Body of pancreas (tissue), 4 donors: ENCODE data around the gene COX19.

Experiments
- CTCF ChIP-seq, 7 experiments: fragments of 450-650 bp in 4 of 7; fragments of 200-600 bp in 3 of 7; sonication (generic) in 3 of 7; IDR thresholded peaks; one replicate each; pipeline ENCODE4 v1.5.1; 2016 to 2019; ENCODE audit warnings: antibody characterized with exemption in 7 of 7
- POLR2A ChIP-seq, 3 donors: fragments of 450-650 bp; IDR thresholded peaks; one replicate each; pipeline ENCODE4 v1.6.1; 2016; ENCODE audit warnings: antibody characterized with exemption in 3 of 3, mild to moderate bottlenecking in 2 of 3

GRCh38 chr7:922334-923107, 52.8 kb downstream of the COX19 start:
- TF ChIP-seq CTCF (IDR thresholded peaks at IDR 0.05): no peak
- no peak for TF ChIP-seq POLR2A (IDR thresholded peaks at IDR 0.05)
